MM.1S (cell line): ENCODE results near the gene PPM1A.

Experiments used
- DNase-seq: peaks from one replicate; pipeline ENCODE4 v3.0.0-alpha.2; 2015
- H2AFZ ChIP-seq: fragments of 300-600 bp; sonication (generic); 2 replicates; pipeline ENCODE4 v1.6.0; 2016; ENCODE audit warnings: antibody characterized with exemption, low read length
- H3F3A ChIP-seq: fragments of 300-600 bp; sonication (generic); 2 replicates; pipeline ENCODE4 v1.6.1; 2016; ENCODE audit warnings: mild to moderate bottlenecking, antibody characterized with exemption, low read length, moderate library complexity, mixed read lengths; ENCODE audit not compliant: insufficient read depth
- H3K27ac ChIP-seq: fragments of 300-600 bp; sonication (generic); 2 replicates; pipeline ENCODE4 v1.5.1; 2016; ENCODE audit warnings: mild to moderate bottlenecking, low read length
- H3K27me3 ChIP-seq: fragments of 300-600 bp; sonication (generic); replicated peaks from 2 replicates; pipeline ENCODE4 v1.6.0; 2016; ENCODE audit warnings: low read length; ENCODE audit not compliant: insufficient read depth
- H3K36me3 ChIP-seq: fragments of 300-600 bp; sonication (generic); replicated peaks from 2 replicates; pipeline ENCODE4 v1.6.1; 2016; ENCODE audit warnings: mild to moderate bottlenecking, low read length, mixed read lengths; ENCODE audit not compliant: insufficient read depth
- H3K4me1 ChIP-seq: fragments of 300-600 bp; sonication (generic); 2 replicates; pipeline ENCODE4 v1.6.1; 2016; ENCODE audit warnings: low read length, mixed read lengths
- H3K4me2 ChIP-seq: fragments of 300-600 bp; sonication (generic); 2 replicates; pipeline ENCODE4 v1.6.0; 2016; ENCODE audit warnings: low read depth, low read length
- H3K4me3 ChIP-seq: fragments of 300-600 bp; sonication (generic); 2 replicates; pipeline ENCODE4 v1.5.1; 2016; ENCODE audit warnings: low read length, mixed read lengths
- H3K79me2 ChIP-seq: fragments of 300-600 bp; sonication (generic); 2 replicates; pipeline ENCODE4 v1.6.1; 2016; ENCODE audit warnings: mixed run types, low read length, mixed read lengths
- H3K9ac ChIP-seq: fragments of 300-600 bp; sonication (generic); 2 replicates; pipeline ENCODE4 v1.6.1; 2016; ENCODE audit warnings: low read length, mixed read lengths
- H3K9me2 ChIP-seq: fragments of 300-600 bp; sonication (generic); replicated peaks from 2 replicates; pipeline ENCODE4 v1.6.1; 2016; ENCODE audit warnings: mild to moderate bottlenecking, low read length, mixed read lengths; ENCODE audit not compliant: insufficient read depth
- H3K9me3 ChIP-seq: fragments of 300-600 bp; sonication (generic); replicated peaks from 2 replicates; pipeline ENCODE4 v1.6.1; 2016; ENCODE audit warnings: mild to moderate bottlenecking, low read length, mixed read lengths; ENCODE audit not compliant: insufficient read depth
- H4K20me1 ChIP-seq: fragments of 300-600 bp; sonication (generic); 2 replicates; pipeline ENCODE4 v1.6.1; 2016; ENCODE audit warnings: mild to moderate bottlenecking, low read length, moderate library complexity, mixed read lengths; ENCODE audit not compliant: insufficient read depth
- CTCF ChIP-seq: fragments of 300-600 bp; sonication (generic); IDR thresholded peaks from 2 replicates; pipeline ENCODE4 v1.5.1; 2016; ENCODE audit warnings: antibody characterized with exemption, low read length, mixed read lengths
- EZH2 ChIP-seq: fragments of 300-600 bp; sonication (generic); optimal IDR thresholded peaks from 2 replicates; pipeline ENCODE3; 2017; ENCODE audit warnings: low read depth, mild to moderate bottlenecking, antibody characterized with exemption, low read length, mixed read lengths
- EZH2phosphoT487 ChIP-seq: fragments of 300-600 bp; sonication (generic); IDR thresholded peaks from 2 replicates; pipeline ENCODE4 v1.6.1; 2018; ENCODE audit warnings: antibody characterized with exemption, low read length

Gene PPM1A

GRCh38 chr14:60252630-60253029, 3.6 kb downstream of the PPM1A start:
- H3K4me2 ChIP-seq: no peak overlapping the region
- no peaks in the 10 kb centered on the region for H3K36me3 ChIP-seq
- no peak overlapping the region for H2AFZ ChIP-seq
- H3K9me3 ChIP-seq: no peaks in the 10 kb centered on the region
- H3K4me3 ChIP-seq: no peak overlapping the region
- H3K9me2 ChIP-seq: no peaks in the 10 kb centered on the region
- no peaks in the 10 kb centered on the region for H3K4me1 ChIP-seq
- H3F3A ChIP-seq: peaks cover 5% of the 10 kb centered on the region; the same call in 1 of the 2 replicates
- H3K27me3 ChIP-seq: no peaks in the 10 kb centered on the region
- no peak for DNase-seq
- H3K27ac ChIP-seq: no peak overlapping the region
- H3K9ac ChIP-seq: no peak overlapping the region
- no peak for TF ChIP-seq EZH2
- peaks cover 75% of the 10 kb centered on the region for H3K79me2 ChIP-seq
- H4K20me1 ChIP-seq: no peaks in the 10 kb centered on the region; the same call in 1 of the 2 replicates

GRCh38 chr14:60253649-60254048, 4.6 kb downstream of the PPM1A start:
- peaks cover 4% of the 10 kb centered on the region for H4K20me1 ChIP-seq
- H3K9me2 ChIP-seq: no peaks in the 10 kb centered on the region

GRCh38 chr14:60254176-60254575, 5.2 kb downstream of the PPM1A start:
- Histone ChIP-seq H3K9me2 (no peaks in the 10 kb centered on the region), H3K9me3 (no peaks in the 10 kb centered on the region), H2AFZ (no peak overlapping the region), H3K4me2 (no peak overlapping the region), H3K27me3 (no peaks in the 10 kb centered on the region), H3K9ac (no peak overlapping the region), H3F3A (no peaks in the 10 kb centered on the region), H4K20me1 (peaks cover 4% of the 10 kb centered on the region), H3K79me2 (peaks cover 90% of the 10 kb centered on the region), H3K4me3 (no peak overlapping the region), H3K4me1 (no peaks in the 10 kb centered on the region), H3K36me3 (no peaks in the 10 kb centered on the region), H3K27ac (no peak overlapping the region)
- DNase-seq: no peak
- TF ChIP-seq CTCF (no peak), EZH2phosphoT487 (no peak), EZH2 (no peak)

More at GRCh38 chr14:60253649-60254048, 4.6 kb downstream of the PPM1A start:
- H3K79me2 ChIP-seq: peaks cover 85% of the 10 kb centered on the region
- no peaks in the 10 kb centered on the region for H3K36me3 ChIP-seq
- no peak overlapping the region for H3K4me3 ChIP-seq
- no peaks in the 10 kb centered on the region for H3K9me3 ChIP-seq
- DNase-seq: no peak
- no peaks in the 10 kb centered on the region for H3K4me1 ChIP-seq
- H3F3A ChIP-seq: no peaks in the 10 kb centered on the region
- TF ChIP-seq EZH2phosphoT487 (no peak), EZH2 (no peak), CTCF (no peak)
- no peak overlapping the region for H2AFZ ChIP-seq
- no peak overlapping the region for H3K9ac ChIP-seq
- H3K27ac ChIP-seq: no peak overlapping the region
- H3K27me3 ChIP-seq: no peaks in the 10 kb centered on the region
- no peak overlapping the region for H3K4me2 ChIP-seq

GRCh38 chr14:60257865-60258264, 8.8 kb downstream of the PPM1A start:
- TF ChIP-seq CTCF (no peak), EZH2 (no peak), EZH2phosphoT487 (no peak)
- no peak overlapping the region for H2AFZ ChIP-seq
- peaks cover 4% of the 10 kb centered on the region; the same call in 1 of the 2 replicates for H4K20me1 ChIP-seq
- H3F3A ChIP-seq: no peaks in the 10 kb centered on the region
- no peaks in the 10 kb centered on the region for H3K27me3 ChIP-seq
- peaks cover 91% of the 10 kb centered on the region for H3K79me2 ChIP-seq
- H3K9me3 ChIP-seq: no peaks in the 10 kb centered on the region
- H3K9ac ChIP-seq: no peak overlapping the region
- H3K9me2 ChIP-seq: no peaks in the 10 kb centered on the region
- no peaks in the 10 kb centered on the region for H3K4me1 ChIP-seq
- H3K36me3 ChIP-seq: no peaks in the 10 kb centered on the region
- DNase-seq: no peak
- no peak overlapping the region for H3K4me2 ChIP-seq
- no peak overlapping the region for H3K27ac ChIP-seq
- H3K4me3 ChIP-seq: no peak overlapping the region
